Measurements from ENCODE around the gene HSPB1. TPM values are rescaled to one million over a fixed set of nuclear protein-coding genes. Genes with fewer than 3 reads are reported as not detected.
"Not testable (repeated sequence)": the region's sequence is repeated elsewhere in the genome, so short reads cannot be mapped to it uniquely, and the experiment has no call there.

HSPB1 gene
- total RNA-seq, 2 donors from 2014 or later, result 13.3 to 30.3 TPM

DNA sequence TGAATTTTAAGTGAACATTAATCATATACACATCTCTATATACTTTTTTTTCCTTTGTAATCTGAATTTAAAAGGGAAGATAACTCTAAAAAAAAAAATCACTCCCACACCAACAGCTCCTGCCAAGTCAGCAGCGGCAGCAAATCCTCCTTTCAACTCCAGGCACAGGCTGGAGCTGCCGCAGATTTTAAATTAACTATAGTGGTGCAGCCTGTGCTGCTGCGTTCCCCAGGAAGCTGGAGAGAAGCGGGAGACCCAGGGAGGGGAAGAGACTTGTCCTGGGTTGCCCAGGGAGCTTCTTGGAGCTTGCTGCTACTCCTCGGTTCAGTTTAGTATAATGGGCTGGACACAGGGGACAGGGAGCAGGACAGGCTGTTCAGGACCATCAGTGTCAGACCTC lies 32.6 kb upstream of the HSPB1 start:
- peaks cover 13 to 16% of the 10 kb centered on the region in 2 donors for H3K27me3 Mint-ChIP-seq
- ATAC-seq (no peak), DNase-seq (ENCODE audit: low spot score) (no peak)
- peaks cover 9 to 11% of the 10 kb centered on the region in 2 donors for H3K4me1 Mint-ChIP-seq (ENCODE audit: low read depth in 2 of 2)
- no peaks in the 10 kb centered on the region for H3K36me3 Mint-ChIP-seq
- no peak overlapping the region for H3K4me3 Mint-ChIP-seq
- H3K9me3 Mint-ChIP-seq, result no peaks in the 10 kb centered on the region
- H3K27ac Mint-ChIP-seq, result no peak overlapping the region

DNA sequence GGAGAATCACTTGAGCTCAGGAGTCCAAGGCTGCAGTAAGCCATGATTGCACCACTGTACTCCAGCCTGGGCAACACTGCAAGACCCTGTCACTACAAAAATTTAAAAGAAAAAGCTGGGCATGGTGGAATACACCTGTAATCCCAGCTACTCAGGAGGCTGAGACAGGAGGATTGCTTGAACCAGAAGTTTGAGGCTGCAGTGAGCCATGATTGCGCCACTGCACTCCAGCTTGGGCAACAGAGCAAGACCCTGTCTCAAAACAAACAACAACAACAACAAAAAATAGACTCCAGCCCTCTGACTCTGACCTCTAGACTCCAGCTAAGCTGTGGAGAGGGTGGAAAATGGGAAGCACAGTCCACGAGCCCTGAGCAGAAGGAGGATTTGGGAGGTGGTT lies 31.1 kb upstream of the HSPB1 start:
- H3K9me3 Mint-ChIP-seq, result not testable (repeated sequence)

DNA sequence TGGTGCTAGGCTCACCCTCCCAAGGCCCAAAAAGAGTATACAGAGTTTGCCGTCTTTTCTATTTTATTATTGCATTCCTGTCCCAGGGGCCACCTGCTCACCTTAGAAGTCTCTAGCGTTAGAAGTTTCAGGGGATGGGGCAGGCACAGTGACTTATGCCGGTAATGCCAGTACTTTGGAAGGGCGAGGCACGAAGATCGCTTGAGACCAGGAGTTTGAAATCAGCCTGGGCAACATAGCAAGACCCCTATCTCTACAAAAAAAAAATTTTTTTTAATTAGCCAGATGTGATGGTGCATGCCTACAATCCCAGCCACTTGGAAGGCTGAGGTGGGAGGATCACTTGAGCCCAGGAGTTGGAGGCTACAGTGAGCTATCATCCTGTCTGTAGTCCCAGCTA lies 30.3 kb upstream of the HSPB1 start:
- ATAC-seq (no peak), DNase-seq (ENCODE audit: low spot score) (no peak)
- peaks cover 13 to 16% of the 10 kb centered on the region in 2 donors for H3K27me3 Mint-ChIP-seq
- H3K4me3 Mint-ChIP-seq, result no peak overlapping the region
- no peak overlapping the region for H3K27ac Mint-ChIP-seq
- no peaks in the 10 kb centered on the region for H3K36me3 Mint-ChIP-seq
- peaks cover 9 to 11% of the 10 kb centered on the region in 2 donors for H3K4me1 Mint-ChIP-seq (ENCODE audit: low read depth in 2 of 2)
- H3K9me3 Mint-ChIP-seq, result no peaks in the 10 kb centered on the region

More for the DNA sequence above, 31.1 kb upstream of the HSPB1 start:
- Mint-ChIP-seq H3K4me1 (ENCODE audit: low read depth in 2 of 2) (peaks cover 9 to 11% of the 10 kb centered on the region in 2 donors), H3K27me3 (peaks cover 13 to 16% of the 10 kb centered on the region in 2 donors)
- H3K27ac Mint-ChIP-seq; H3K4me3 Mint-ChIP-seq; H3K36me3 Mint-ChIP-seq; ATAC-seq; DNase-seq (ENCODE audit: low spot score): not testable (repeated sequence)

GRCh38 chr7:76272851-76273497 lies 29.5 kb upstream of the HSPB1 start:
- Mint-ChIP-seq H3K4me1 (ENCODE audit: low read depth in 2 of 2) (peaks cover 9 to 11% of the 10 kb centered on the region in 2 donors), H3K4me3 (no peak overlapping the region), H3K27me3 (peaks cover 13 to 16% of the 10 kb centered on the region in 2 donors), H3K9me3 (no peaks in the 10 kb centered on the region), H3K27ac (no peak overlapping the region), H3K36me3 (no peaks in the 10 kb centered on the region)
- DNase-seq (ENCODE audit: low spot score), result no peak
- no peak for ATAC-seq

DNA sequence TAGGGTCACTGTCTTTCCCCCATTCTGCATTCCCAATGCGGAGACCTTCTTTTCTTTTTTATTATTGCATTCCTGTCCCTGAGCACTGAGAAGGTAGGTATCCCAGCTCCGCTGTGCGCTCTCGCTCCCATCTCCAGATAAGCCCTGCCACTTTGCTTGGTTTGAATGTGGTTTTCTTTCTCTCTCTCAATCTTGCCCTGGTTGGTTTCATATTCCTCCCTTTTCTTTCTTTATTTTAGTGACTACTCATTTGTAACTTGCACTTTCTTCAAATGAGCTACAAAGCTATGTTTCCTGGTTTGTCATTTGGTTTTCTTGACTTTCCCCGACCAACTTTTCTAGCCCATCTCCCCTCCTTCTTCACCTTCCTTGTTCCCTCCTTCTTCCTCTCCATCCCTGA lies 29.0 kb upstream of the HSPB1 start:
- no peak for ATAC-seq
- no peak overlapping the region for H3K27ac Mint-ChIP-seq
- H3K9me3 Mint-ChIP-seq, result no peaks in the 10 kb centered on the region

DNA sequence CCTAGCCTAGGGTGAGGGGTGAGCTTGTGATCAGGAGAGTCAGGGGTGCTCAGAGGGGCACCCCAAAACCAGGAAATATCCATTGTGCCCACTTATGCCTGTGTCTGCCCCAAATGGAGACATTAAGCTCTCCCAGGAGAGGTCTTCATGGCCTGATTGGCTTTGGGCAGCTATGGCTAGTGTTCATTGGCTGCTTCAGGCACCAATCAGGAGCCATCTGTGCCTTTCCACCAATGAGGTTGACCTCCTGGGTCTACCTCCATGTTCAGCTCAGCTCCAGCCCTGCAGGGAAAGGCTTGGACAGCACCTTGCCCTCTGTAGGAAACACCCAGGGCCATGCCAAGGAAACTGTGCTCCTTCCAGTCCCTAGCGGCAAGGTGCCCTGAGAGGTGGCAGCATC lies 23.9 kb upstream of the HSPB1 start:
- H3K4me3 Mint-ChIP-seq, result no peak overlapping the region
- no peaks in the 10 kb centered on the region for H3K9me3 Mint-ChIP-seq
- H3K27ac Mint-ChIP-seq, result no peak overlapping the region
- ATAC-seq, result no peak
- peaks cover 28 to 40% of the 10 kb centered on the region in 2 donors for H3K27me3 Mint-ChIP-seq
- no peak for DNase-seq (ENCODE audit: low spot score)
- H3K36me3 Mint-ChIP-seq, result no peaks in the 10 kb centered on the region
- peaks cover 11 to 19% of the 10 kb centered on the region in 2 donors for H3K4me1 Mint-ChIP-seq (ENCODE audit: low read depth in 2 of 2)

More for the DNA sequence above, 29.0 kb upstream of the HSPB1 start:
- H3K27me3 Mint-ChIP-seq, result peaks cover 13 to 14% of the 10 kb centered on the region in 2 donors
- H3K36me3 Mint-ChIP-seq, result no peaks in the 10 kb centered on the region
- no peak overlapping the region for H3K4me3 Mint-ChIP-seq
- peaks cover 9 to 10% of the 10 kb centered on the region in 2 donors for H3K4me1 Mint-ChIP-seq (ENCODE audit: low read depth in 2 of 2)
- DNase-seq (ENCODE audit: low spot score), result no peak

GRCh38 chr7:76280408-76280807 lies 22.1 kb upstream of the HSPB1 start:
- Mint-ChIP-seq H3K9me3 (no peaks in the 10 kb centered on the region), H3K36me3 (no peaks in the 10 kb centered on the region), H3K27ac (no peak overlapping the region), H3K4me3 (no peak overlapping the region), H3K27me3 (peaks cover 34 to 48% of the 10 kb centered on the region in 2 donors), H3K4me1 (ENCODE audit: low read depth in 2 of 2) (peaks cover 8 to 15% of the 10 kb centered on the region in 2 donors)
- no peak for DNase-seq (ENCODE audit: low spot score)
- no peak for ATAC-seq

DNA sequence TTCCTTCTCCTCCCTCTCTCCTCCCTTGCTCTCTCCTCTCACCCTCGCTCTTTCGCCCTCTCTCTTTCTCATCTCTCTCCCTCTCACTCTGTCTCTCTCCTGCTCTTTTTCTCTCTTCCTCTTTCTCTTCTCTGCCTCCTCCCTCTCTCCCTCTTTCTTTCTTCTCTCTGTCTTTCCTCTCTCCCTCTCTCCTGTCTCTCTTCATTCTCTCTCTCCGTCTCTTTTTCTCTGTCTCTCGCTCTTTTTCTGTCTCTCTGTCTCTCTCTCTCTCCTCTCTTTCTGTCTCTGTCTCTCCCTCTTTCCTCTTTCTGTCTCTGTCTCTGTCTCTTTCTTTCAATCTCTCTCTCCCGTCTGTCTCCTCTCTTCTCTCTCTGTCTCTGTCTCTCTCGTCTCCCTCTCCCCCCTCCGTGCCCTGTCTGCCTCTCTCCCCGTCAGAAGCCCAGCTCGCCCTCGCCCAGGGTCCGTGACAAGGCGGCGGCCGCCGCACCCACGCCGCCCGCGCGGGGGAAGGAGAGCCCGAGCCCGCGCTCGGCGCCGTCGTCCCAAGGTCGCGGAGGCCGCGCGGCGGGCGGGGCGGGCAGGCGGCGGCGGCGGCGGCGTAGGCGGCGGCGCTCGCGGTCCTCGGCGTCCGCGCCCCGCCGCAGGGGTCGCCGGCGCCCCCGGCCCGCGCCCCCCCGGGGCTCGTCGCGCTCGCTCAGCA lies 21.3 kb upstream of the HSPB1 start:
- no peaks in the 10 kb centered on the region for H3K36me3 Mint-ChIP-seq
- peak overlapping the region; percentile 54 for H3K4me3 Mint-ChIP-seq
- no peaks in the 10 kb centered on the region for H3K9me3 Mint-ChIP-seq
- no peak overlapping the region for H3K27ac Mint-ChIP-seq
- ATAC-seq, result peak in 1 of 2 donors; percentile 50
- no peak for DNase-seq (ENCODE audit: low spot score)
- peaks cover 8 to 15% of the 10 kb centered on the region in 2 donors for H3K4me1 Mint-ChIP-seq (ENCODE audit: low read depth in 2 of 2)
- H3K27me3 Mint-ChIP-seq, result peaks cover 34 to 48% of the 10 kb centered on the region in 2 donors

DNA sequence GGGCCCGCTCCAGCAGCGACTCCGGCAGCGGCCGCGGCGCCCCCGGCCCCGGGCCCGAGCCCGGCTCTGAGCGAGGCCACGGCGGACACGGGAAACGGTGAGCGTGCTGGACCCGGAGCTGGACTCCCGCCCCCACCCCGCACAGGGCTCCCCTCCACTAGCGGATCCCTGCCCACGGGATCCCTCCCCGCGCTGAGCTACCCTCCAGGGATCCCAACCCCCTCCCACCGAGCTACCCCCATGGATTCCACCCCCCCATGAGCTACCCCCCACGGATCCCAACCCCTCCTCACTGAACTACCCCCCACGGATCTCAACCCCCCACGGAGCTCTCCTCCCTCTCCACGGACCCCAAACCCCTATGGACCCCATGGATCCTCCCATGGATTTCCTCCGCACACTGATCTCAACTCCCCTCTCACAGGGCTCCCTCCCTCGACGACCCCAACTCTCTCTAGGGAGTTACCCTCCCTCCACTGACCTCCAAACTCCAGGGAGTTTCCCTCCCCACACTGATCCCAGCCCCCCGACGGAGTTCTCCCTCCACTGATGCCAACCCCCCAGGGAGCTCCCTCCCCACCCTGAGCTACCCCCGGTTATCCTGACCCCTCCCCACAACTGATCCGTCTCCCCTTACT lies 20.6 kb upstream of the HSPB1 start:
- peaks cover 36 to 48% of the 10 kb centered on the region in 2 donors for H3K27me3 Mint-ChIP-seq

GRCh38 chr7:76282344-76283253 lies 19.9 kb upstream of the HSPB1 start:
- DNase-seq (ENCODE audit: low spot score) (no peak), ATAC-seq (peak in 1 of 2 donors; percentile 55)
- Mint-ChIP-seq H3K4me3 (peak overlapping the region; percentile 75), H3K27ac (no peak overlapping the region), H3K27me3 (peaks cover 36 to 48% of the 10 kb centered on the region in 2 donors), H3K36me3 (no peaks in the 10 kb centered on the region), H3K4me1 (ENCODE audit: low read depth in 2 of 2) (peaks cover 8 to 15% of the 10 kb centered on the region in 2 donors), H3K9me3 (no peaks in the 10 kb centered on the region)

More for the DNA sequence above, 20.6 kb upstream of the HSPB1 start:
- no peak for DNase-seq (ENCODE audit: low spot score)
- Mint-ChIP-seq H3K9me3 (no peaks in the 10 kb centered on the region), H3K36me3 (no peaks in the 10 kb centered on the region), H3K4me3 (peak overlapping the region; percentile 75), H3K27ac (no peak overlapping the region), H3K4me1 (ENCODE audit: low read depth in 2 of 2) (peaks cover 8 to 15% of the 10 kb centered on the region in 2 donors)
- peak in 1 of 2 donors; percentile 38 for ATAC-seq

GRCh38 chr7:76283254-76284159 lies 19.0 kb upstream of the HSPB1 start:
- DNase-seq (ENCODE audit: low spot score), result no peak
- Mint-ChIP-seq H3K9me3 (no peaks in the 10 kb centered on the region), H3K27me3 (peaks cover 36 to 48% of the 10 kb centered on the region in 2 donors), H3K4me3 (peak overlapping the region; percentile 51), H3K36me3 (no peaks in the 10 kb centered on the region), H3K27ac (no peak overlapping the region), H3K4me1 (ENCODE audit: low read depth in 2 of 2) (peaks cover 8 to 15% of the 10 kb centered on the region in 2 donors)
- no peak for ATAC-seq

DNA sequence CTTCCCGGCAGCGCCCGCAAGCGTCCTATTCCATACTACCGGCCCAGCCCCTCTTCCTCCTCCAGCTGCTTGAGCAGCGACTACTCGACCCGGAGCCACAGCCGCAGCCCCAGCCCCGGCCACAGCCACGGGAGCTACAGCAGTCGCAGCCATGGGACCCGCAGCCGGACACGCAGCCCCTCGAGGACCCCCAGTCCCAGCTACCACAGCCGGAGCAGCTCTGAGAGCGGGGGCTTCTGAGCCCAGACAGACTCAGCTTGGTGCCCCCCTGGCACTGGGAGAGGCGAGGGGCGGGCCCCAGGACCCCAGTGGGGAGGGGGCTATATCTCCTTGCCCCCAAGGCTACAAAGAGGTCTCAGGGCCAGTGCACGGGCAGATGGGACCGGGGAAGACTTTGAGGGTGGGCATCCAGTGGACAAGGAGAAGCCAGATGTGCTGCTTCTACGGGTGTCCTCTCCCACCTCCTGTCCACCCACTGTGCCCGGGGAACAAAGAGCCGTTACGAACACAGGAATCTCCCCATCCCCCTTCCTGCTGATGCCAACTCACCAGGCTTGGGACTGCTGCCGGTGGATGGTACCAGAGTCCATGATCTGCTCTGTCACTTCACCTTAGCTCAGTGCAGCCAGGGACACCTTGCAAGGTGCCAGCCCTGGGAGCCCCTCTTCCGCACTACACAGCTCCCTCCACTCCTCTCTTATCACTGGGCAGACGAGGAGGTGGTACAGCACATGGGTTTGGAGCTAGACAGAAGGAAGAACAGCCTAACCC lies 16.7 kb upstream of the HSPB1 start:
- no peak for DNase-seq (ENCODE audit: low spot score)
- Mint-ChIP-seq H3K27ac (no peak overlapping the region), H3K36me3 (no peaks in the 10 kb centered on the region), H3K4me3 (no peak overlapping the region), H3K27me3 (peaks cover 24 to 29% of the 10 kb centered on the region in 2 donors), H3K4me1 (ENCODE audit: low read depth in 2 of 2) (peaks cover 6 to 11% of the 10 kb centered on the region in 2 donors), H3K9me3 (no peaks in the 10 kb centered on the region)
- ATAC-seq, result no peak

Data from natural killer cell treated with Interleukin-12 subunit alpha and Interleukin-12 subunit beta and Interleukin-15 and Interleukin-18, amount 100 ng/mL, for 72 hours (primary cell).